Measurements from ENCODE around the gene DGKD. TPM values are rescaled to one million over a fixed set of nuclear protein-coding genes. Genes with fewer than 3 reads are reported as not detected.
A peak's percentile ranks its signal among the peaks of the same experiment; 100 is the strongest.

Gene DGKD
- total and polyA plus RNA-seq, 2 experiments from 2014 or later: 3.9 to 4.0 TPM

- H3K36me3 ChIP-seq (ENCODE audit: low read depth): no peaks in the 10 kb centered on the region; the same call in 1 of the 2 replicates
- H3K9me2 ChIP-seq (ENCODE audit: insufficient read depth): no peaks in the 10 kb centered on the region
- H3K4me3 ChIP-seq: no peak overlapping the region
- H3K9me3 ChIP-seq (ENCODE audit: low read depth): peaks cover 18% of the 10 kb centered on the region
- TF ChIP-seq EZH2 (IDR thresholded peaks at IDR 0.05; ENCODE audit: insufficient read depth, poor library complexity, severe bottlenecking) (no peak), EZH2phosphoT487 (IDR thresholded peaks at IDR 0.05; ENCODE audit: insufficient read depth, low read depth) (no peak)
- no peak for DNase-seq
- in situ Hi-C loops (cut with MboI): no loop called here
- H3K79me2 ChIP-seq (ENCODE audit: insufficient read depth): no peaks in the 10 kb centered on the region
- no peak overlapping the region for H3K4me2 ChIP-seq (ENCODE audit: unreplicated experiment)
- H3F3A ChIP-seq (ENCODE audit: insufficient read depth): peaks cover 28% of the 10 kb centered on the region
- WGBS, 2 experiments (ENCODE audit: low coverage in 1 of 2, low lambda C conversion rate in 2 of 2, missing lambda C conversion rate in 2 of 2): 82 to 88% methylated on average over 3 of the region's 3 CpGs
- no peak overlapping the region for H3K9ac ChIP-seq
- peaks cover 26% of the 10 kb centered on the region for H3K4me1 ChIP-seq (ENCODE audit: insufficient read depth)
- H3K27ac ChIP-seq: no peak overlapping the region
- no peaks in the 10 kb centered on the region for H3K27me3 ChIP-seq (replicated peaks; ENCODE audit: insufficient read depth)
- H4K20me1 ChIP-seq (ENCODE audit: insufficient read depth): no peaks in the 10 kb centered on the region
- no peak overlapping the region for H2AFZ ChIP-seq
Measured at GRCh38 chr2:233412405-233412804, 58.1 kb downstream of the DGKD start.

DNA sequence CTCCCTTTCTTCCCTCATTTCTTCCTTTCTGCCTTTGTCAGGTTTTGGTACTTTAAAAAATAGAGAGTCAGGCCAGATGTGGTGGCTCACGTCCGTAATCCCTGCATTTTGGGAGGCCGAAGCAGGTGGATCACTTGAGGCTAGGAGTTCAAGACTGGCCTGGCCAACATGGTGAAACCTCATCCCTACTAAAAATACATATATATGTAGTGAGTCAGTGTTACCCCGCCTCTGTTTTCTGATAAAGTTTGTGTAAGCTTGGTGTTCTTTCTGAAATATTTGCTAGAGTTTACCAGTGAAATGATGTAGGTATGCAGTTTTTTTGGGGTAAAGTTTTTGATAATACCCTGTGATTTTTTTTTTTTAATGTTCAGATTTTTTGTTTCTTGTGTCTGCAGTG is 58.8 kb downstream of the DGKD start:
- TF ChIP-seq EZH2phosphoT487 (IDR thresholded peaks at IDR 0.05; ENCODE audit: insufficient read depth, low read depth): no peak
- no peak for TF ChIP-seq EZH2 (IDR thresholded peaks at IDR 0.05; ENCODE audit: insufficient read depth, poor library complexity, severe bottlenecking)
- H3K4me2 ChIP-seq (ENCODE audit: unreplicated experiment): peak overlapping the region; percentile 36
- H3K27me3 ChIP-seq (replicated peaks; ENCODE audit: insufficient read depth): no peaks in the 10 kb centered on the region
- H3F3A ChIP-seq (ENCODE audit: insufficient read depth): peaks cover 28% of the 10 kb centered on the region
- H3K79me2 ChIP-seq (ENCODE audit: insufficient read depth): no peaks in the 10 kb centered on the region
- DNase-seq: peak; percentile 50
- H3K4me1 ChIP-seq (ENCODE audit: insufficient read depth): peaks cover 26% of the 10 kb centered on the region
- 0 out of 2 replicates have a peak overlapping the region, but pooled peaks have one; percentile 21 for H3K4me3 ChIP-seq
- no peak overlapping the region for H2AFZ ChIP-seq
- 95 to 98% methylated on average over 4 of the region's 4 CpGs for WGBS, 2 experiments (ENCODE audit: low coverage in 1 of 2, low lambda C conversion rate in 2 of 2, missing lambda C conversion rate in 2 of 2)
- H3K27ac ChIP-seq: peak overlapping the region; percentile 67
- no peaks in the 10 kb centered on the region; the same call in 1 of the 2 replicates for H3K36me3 ChIP-seq (ENCODE audit: low read depth)
- H3K9me2 ChIP-seq (ENCODE audit: insufficient read depth): no peaks in the 10 kb centered on the region
- no peaks in the 10 kb centered on the region for H4K20me1 ChIP-seq (ENCODE audit: insufficient read depth)
- H3K9me3 ChIP-seq (ENCODE audit: low read depth): peaks cover 18% of the 10 kb centered on the region
- in situ Hi-C loops (cut with MboI): no loop called here
- peak overlapping the region; percentile 53; the same call in 1 of the 2 replicates for H3K9ac ChIP-seq

- TF ChIP-seq EZH2phosphoT487 (IDR thresholded peaks at IDR 0.05; ENCODE audit: insufficient read depth, low read depth) (no peak), EZH2 (IDR thresholded peaks at IDR 0.05; ENCODE audit: insufficient read depth, poor library complexity, severe bottlenecking) (no peak)
- no peaks in the 10 kb centered on the region; the same call in 1 of the 2 replicates for H3K36me3 ChIP-seq (ENCODE audit: low read depth)
- WGBS, 2 experiments (ENCODE audit: low coverage in 1 of 2, low lambda C conversion rate in 2 of 2, missing lambda C conversion rate in 2 of 2): 23 to 26% methylated on average over 9 of the region's 9 CpGs
- H3K27ac ChIP-seq: peak overlapping the region; percentile 67
- H4K20me1 ChIP-seq (ENCODE audit: insufficient read depth): no peaks in the 10 kb centered on the region
- H2AFZ ChIP-seq: no peak overlapping the region
- H3K4me2 ChIP-seq (ENCODE audit: unreplicated experiment): peak overlapping the region; percentile 36
- peaks cover 18% of the 10 kb centered on the region for H3K9me3 ChIP-seq (ENCODE audit: low read depth)
- H3F3A ChIP-seq (ENCODE audit: insufficient read depth): peaks cover 28% of the 10 kb centered on the region
- no peaks in the 10 kb centered on the region for H3K27me3 ChIP-seq (replicated peaks; ENCODE audit: insufficient read depth)
- no peaks in the 10 kb centered on the region for H3K9me2 ChIP-seq (ENCODE audit: insufficient read depth)
- H3K9ac ChIP-seq: peak overlapping the region; percentile 53
- peaks cover 26% of the 10 kb centered on the region for H3K4me1 ChIP-seq (ENCODE audit: insufficient read depth)
- in situ Hi-C loops (cut with MboI): no loop called here
- DNase-seq: peak; percentile 88
- H3K79me2 ChIP-seq (ENCODE audit: insufficient read depth): no peaks in the 10 kb centered on the region
- peak overlapping the region; percentile 21; the same call in 1 of the 2 replicates for H3K4me3 ChIP-seq
Measured at GRCh38 chr2:233413559-233414272, 59.4 kb downstream of the DGKD start.

- Histone ChIP-seq H3K4me3 (no peak overlapping the region; the same call in 1 of the 2 replicates), H3K27ac (peak overlapping the region; percentile 67), H3K36me3 (ENCODE audit: low read depth) (no peaks in the 10 kb centered on the region; the same call in 1 of the 2 replicates), H3K4me1 (ENCODE audit: insufficient read depth) (peaks cover 26% of the 10 kb centered on the region), H3K9me2 (ENCODE audit: insufficient read depth) (no peaks in the 10 kb centered on the region), H3F3A (ENCODE audit: insufficient read depth) (peaks cover 28% of the 10 kb centered on the region), H3K9ac (peak overlapping the region; percentile 36), H3K79me2 (ENCODE audit: insufficient read depth) (no peaks in the 10 kb centered on the region), H3K9me3 (ENCODE audit: low read depth) (peaks cover 18% of the 10 kb centered on the region), H4K20me1 (ENCODE audit: insufficient read depth) (no peaks in the 10 kb centered on the region), H3K27me3 (replicated peaks; ENCODE audit: insufficient read depth) (no peaks in the 10 kb centered on the region), H2AFZ (no peak overlapping the region), H3K4me2 (ENCODE audit: unreplicated experiment) (peak overlapping the region; percentile 36)
- 77 to 83% methylated on average over 4 of the region's 4 CpGs for WGBS, 2 experiments (ENCODE audit: low coverage in 1 of 2, low lambda C conversion rate in 2 of 2, missing lambda C conversion rate in 2 of 2)
- in situ Hi-C loops (cut with MboI): no loop called here
- peak; percentile 22 for DNase-seq
- no peak for TF ChIP-seq EZH2phosphoT487 (IDR thresholded peaks at IDR 0.05; ENCODE audit: insufficient read depth, low read depth)
- no peak for TF ChIP-seq EZH2 (IDR thresholded peaks at IDR 0.05; ENCODE audit: insufficient read depth, poor library complexity, severe bottlenecking)
Measured at GRCh38 chr2:233414273-233414654, 60.0 kb downstream of the DGKD start.

Measured in GM23248 (cell line).